Measurements from ENCODE around the gene C8G. TPM values are rescaled to one million over a fixed set of nuclear protein-coding genes. Genes with fewer than 3 reads are reported as not detected.

The C8G gene
- total RNA-seq = 100 to 1,000 TPM; 248 to 755 (median 453) TPM
- long read RNA-seq, transcript C8G-202 (7 exons, 881 nt) = major isoform, 117 of 146 reads
- long read RNA-seq, partial matches to known transcripts = 11 of 146 reads
- long read RNA-seq, other reads (novel, unspliced or antisense) = 14 of 146 reads

DNA sequence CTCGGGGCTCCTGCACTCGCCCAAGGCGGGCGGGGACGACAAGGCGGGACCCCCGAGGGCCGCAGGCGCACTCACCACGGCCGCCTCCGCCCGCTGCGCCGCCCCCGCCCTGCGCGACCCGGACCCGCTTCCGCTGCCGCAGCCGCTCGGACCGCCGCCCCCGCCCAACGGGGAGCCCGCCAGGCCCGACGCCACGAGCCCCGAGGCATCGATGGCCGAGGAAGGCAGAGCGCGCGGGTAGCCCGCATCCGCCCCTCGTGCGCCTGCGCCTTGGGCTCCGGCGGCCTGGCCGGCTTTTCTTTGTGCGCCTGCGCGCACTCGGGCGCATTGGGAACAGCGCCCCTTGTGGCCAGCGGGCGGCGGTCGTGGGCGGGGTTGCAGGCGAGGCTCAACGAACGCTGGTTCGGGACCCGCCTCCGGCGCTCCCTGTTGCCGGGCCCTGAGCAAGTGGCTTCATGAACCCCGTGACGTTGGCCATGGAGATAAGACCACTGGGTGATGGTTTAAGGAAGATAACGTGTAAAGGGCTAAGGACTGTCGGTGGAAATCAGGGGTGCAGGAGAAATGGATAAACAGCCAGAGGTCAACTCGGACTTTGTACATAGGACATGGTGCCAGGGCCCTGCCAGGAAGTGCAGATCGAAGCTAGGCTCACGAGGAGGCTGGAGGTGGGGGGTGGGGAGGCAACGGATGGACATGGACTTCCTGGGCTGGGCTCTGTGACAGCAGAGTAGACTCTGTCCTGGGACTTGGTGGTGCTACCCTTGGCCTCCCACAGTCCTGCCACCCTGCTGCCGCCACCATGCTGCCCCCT lies at the start of gene C8G, which contains the start of gene FBXW5:
Gene C8G, plus strand, starts transcription at position 725 of the 814 bp plus-strand sequence. Its CDS starts 78 bp downstream, at position 803.
Gene FBXW5, minus strand, starts transcription at position 220 of the 814 bp plus-strand sequence. CDS start 655 bp downstream, outside the sequence.
- no peaks in the 10 kb centered on the region for H3K27me3 ChIP-seq
- peaks cover 6 to 24% (median 22%) of the 10 kb centered on the region in 4 donors for H3K36me3 ChIP-seq
- H3K9me3 ChIP-seq = no peaks in the 10 kb centered on the region
- H3K4me1 ChIP-seq = peaks cover 0 to 43% (median 21%) of the 10 kb centered on the region in 4 donors
- intact Hi-C loops (cut with DNase I) = loop anchor here in 1 of 2 donors (10.0 kb wide), 2 partner anchors 60 to 90 kb away; partner anchors contain the start of genes FUT7 and TRAF2
- DNase-seq (peak; percentile 97 to 98 (median 98)), ATAC-seq (peak; percentile 48 to 67 (median 60))
- WGBS (ENCODE audit: insufficient coverage, low coverage, low lambda C conversion rate, missing lambda C conversion rate) = 3% methylated on average over 26 of the region's 74 CpGs
- peak within 1 kb of the TSS; percentile 88 to 98 (median 93) for H3K27ac ChIP-seq
- H3K4me3 ChIP-seq = peak within 1 kb of the TSS; percentile 72 to 94 (median 75)
- TF ChIP-seq POLR2A (IDR thresholded peaks at IDR 0.05) = peak; percentile 97
- TF ChIP-seq, protein P1, sequence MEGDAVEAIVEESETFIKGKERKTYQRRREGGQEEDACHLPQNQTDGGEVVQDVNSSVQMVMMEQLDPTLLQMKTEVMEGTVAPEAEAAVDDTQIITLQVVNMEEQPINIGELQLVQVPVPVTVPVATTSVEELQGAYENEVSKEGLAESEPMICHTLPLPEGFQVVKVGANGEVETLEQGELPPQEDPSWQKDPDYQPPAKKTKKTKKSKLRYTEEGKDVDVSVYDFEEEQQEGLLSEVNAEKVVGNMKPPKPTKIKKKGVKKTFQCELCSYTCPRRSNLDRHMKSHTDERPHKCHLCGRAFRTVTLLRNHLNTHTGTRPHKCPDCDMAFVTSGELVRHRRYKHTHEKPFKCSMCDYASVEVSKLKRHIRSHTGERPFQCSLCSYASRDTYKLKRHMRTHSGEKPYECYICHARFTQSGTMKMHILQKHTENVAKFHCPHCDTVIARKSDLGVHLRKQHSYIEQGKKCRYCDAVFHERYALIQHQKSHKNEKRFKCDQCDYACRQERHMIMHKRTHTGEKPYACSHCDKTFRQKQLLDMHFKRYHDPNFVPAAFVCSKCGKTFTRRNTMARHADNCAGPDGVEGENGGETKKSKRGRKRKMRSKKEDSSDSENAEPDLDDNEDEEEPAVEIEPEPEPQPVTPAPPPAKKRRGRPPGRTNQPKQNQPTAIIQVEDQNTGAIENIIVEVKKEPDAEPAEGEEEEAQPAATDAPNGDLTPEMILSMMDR (IDR thresholded peaks at IDR 0.05) = peak; percentile 99 to 100 (median 99)

DNA sequence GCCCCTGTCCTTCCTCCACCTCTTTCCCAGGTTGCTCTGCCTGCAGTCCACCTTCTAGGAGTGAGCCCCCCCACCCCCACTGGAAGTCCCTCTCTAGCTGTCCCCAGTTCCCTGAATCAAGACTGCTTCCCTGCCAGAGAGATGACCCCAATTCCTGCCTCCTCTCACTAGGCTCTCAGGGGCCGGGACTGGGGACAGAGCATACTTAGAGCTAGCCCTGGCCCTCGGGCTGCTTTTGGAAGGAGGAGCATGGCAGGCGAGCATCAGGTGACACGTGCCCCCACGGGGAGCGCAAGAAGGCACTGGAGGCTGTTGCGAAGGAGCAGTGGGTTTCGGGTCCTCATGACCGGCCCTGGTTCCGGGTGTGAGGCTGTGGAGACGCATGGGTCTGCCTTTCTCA lies 49.0 kb upstream of the C8G start:
- Histone ChIP-seq H3K4me3 (no peak overlapping the region), H3K27me3 (no peaks in the 10 kb centered on the region), H3K36me3 (peaks cover 0 to 23% (median 5%) of the 10 kb centered on the region in 4 donors), H3K27ac (no peak overlapping the region), H3K9me3 (no peaks in the 10 kb centered on the region), H3K4me1 (peaks cover 0 to 3% (median 0%) of the 10 kb centered on the region in 4 donors)
- 100% methylated on average over 4 of the region's 11 CpGs for WGBS (ENCODE audit: insufficient coverage, low coverage, low lambda C conversion rate, missing lambda C conversion rate)
- intact Hi-C loops (cut with DNase I) = no loop called here
- ATAC-seq (no peak), DNase-seq (no peak)
- TF ChIP-seq, protein P1 (IDR thresholded peaks at IDR 0.05) = no peak
- TF ChIP-seq POLR2A (IDR thresholded peaks at IDR 0.05) = no peak

DNA sequence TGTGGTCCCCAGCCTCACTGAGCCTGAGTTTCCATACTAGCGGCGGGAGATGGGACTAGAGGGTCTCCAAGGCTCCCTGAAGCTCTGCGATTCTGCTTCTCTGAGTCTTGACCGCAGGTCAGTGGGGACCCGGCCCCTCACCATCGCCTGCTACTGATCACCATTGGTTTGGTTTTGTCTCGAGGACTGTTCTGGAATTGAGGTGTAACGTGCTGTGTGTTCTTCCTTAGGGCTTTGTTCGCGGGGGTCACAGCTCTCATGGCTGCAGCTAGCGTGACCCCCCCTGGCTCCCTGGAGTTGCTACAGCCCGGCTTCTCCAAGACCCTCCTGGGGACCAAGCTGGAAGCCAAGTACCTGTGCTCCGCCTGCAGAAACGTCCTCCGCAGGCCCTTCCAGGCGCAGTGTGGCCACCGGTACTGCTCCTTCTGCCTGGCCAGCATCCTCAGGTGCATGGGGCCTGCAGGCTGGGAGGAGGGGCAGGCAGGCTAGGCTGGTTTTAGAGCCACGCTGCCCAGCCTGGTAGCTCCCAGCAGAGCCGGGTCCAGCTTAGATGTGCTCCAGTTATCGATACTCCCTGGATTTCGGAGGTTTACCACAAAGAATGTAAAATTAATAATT lies 46.5 kb upstream of the C8G start:
- Histone ChIP-seq H3K27ac (no peak overlapping the region), H3K4me3 (no peak overlapping the region), H3K4me1 (peaks cover 0 to 29% (median 13%) of the 10 kb centered on the region in 4 donors), H3K9me3 (no peaks in the 10 kb centered on the region), H3K27me3 (no peaks in the 10 kb centered on the region), H3K36me3 (peaks cover 0 to 23% (median 5%) of the 10 kb centered on the region in 4 donors)
- intact Hi-C loops (cut with DNase I) = no loop called here
- no peak for ATAC-seq
- TF ChIP-seq POLR2A (IDR thresholded peaks at IDR 0.05) = no peak
- TF ChIP-seq, protein P1 (IDR thresholded peaks at IDR 0.05) = no peak
- no peak for DNase-seq
- WGBS (ENCODE audit: insufficient coverage, low coverage, low lambda C conversion rate, missing lambda C conversion rate) = 95% methylated on average over 4 of the region's 21 CpGs

DNA sequence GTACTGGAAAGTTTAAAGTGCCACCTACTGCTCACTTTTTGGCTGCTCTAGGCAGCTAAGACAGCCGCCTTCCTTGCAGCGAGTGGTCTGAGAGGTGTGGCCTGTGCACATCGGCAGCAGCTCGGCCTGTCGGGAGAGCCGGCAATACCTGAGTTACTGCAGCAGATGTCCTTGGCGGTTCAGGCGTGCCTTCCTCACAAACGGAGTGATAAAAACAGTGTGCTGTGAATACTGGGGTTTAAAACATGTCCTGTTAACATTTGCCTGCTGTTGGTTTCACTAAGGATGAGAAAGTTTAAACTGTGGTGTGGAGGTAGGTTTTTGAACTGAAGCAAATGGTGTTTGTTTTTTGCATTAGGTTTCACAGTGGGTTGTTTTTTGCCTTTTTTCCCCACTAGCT lies 45.8 kb upstream of the C8G start:
- no peak for TF ChIP-seq POLR2A (IDR thresholded peaks at IDR 0.05)
- TF ChIP-seq, protein P1 (IDR thresholded peaks at IDR 0.05) = no peak
- DNase-seq = no peak
- intact Hi-C loops (cut with DNase I) = no loop called here
- 77% methylated on average over 9 of the region's 9 CpGs for WGBS (ENCODE audit: insufficient coverage, low coverage, low lambda C conversion rate, missing lambda C conversion rate)
- Histone ChIP-seq H3K4me1 (peaks cover 0 to 30% (median 14%) of the 10 kb centered on the region in 4 donors), H3K27me3 (no peaks in the 10 kb centered on the region), H3K4me3 (no peak overlapping the region), H3K9me3 (no peaks in the 10 kb centered on the region), H3K36me3 (peaks cover 0 to 23% (median 5%) of the 10 kb centered on the region in 4 donors), H3K27ac (no peak overlapping the region)
- no peak for ATAC-seq

All from right lobe of liver (tissue), 6 donors.